ENCODE measurements around the gene ANKRD39.

Gene ANKRD39

DNA sequence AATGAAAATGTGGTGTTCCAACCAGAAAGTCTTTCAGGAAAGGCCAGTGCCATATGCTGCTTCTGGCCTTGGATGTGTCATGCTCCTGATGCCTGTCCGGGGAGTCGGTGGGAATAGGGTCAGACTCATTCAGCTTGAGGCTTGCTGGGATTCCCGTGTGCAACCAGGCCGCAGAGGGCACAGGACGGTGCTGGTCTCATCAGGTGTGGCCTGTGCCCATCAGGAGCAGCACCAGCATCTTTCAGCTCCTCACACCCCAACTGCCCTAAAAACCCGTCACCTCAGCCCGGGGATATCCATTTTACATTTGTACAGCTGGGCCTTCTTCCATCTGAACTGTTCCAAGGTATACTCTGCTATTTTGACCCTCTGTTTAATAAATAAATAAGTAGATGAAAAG is 55.1 kb downstream of the ANKRD39 start:
- Histone ChIP-seq H3K9ac (ENCODE audit: low read depth, low read length) (no peak overlapping the region), H3K4me1 (ENCODE audit: control insufficient read depth, insufficient read depth, low read length) (0 out of 2 replicates have a peak, but pooled peaks cover 2% of the 10 kb centered on the region), H3K27me3 (ENCODE audit: control insufficient read depth, insufficient read depth, low read length) (no peaks in the 10 kb centered on the region), H3K9me3 (ENCODE audit: control insufficient read depth, insufficient read depth, low read length) (no peaks in the 10 kb centered on the region), H3K36me3 (ENCODE audit: control insufficient read depth, insufficient read depth, low read length) (peaks cover 15% of the 10 kb centered on the region), H3K4me3 (ENCODE audit: low read depth, low read length) (no peak overlapping the region), H3K27ac (ENCODE audit: low read depth, low read length) (no peak overlapping the region)

DNA sequence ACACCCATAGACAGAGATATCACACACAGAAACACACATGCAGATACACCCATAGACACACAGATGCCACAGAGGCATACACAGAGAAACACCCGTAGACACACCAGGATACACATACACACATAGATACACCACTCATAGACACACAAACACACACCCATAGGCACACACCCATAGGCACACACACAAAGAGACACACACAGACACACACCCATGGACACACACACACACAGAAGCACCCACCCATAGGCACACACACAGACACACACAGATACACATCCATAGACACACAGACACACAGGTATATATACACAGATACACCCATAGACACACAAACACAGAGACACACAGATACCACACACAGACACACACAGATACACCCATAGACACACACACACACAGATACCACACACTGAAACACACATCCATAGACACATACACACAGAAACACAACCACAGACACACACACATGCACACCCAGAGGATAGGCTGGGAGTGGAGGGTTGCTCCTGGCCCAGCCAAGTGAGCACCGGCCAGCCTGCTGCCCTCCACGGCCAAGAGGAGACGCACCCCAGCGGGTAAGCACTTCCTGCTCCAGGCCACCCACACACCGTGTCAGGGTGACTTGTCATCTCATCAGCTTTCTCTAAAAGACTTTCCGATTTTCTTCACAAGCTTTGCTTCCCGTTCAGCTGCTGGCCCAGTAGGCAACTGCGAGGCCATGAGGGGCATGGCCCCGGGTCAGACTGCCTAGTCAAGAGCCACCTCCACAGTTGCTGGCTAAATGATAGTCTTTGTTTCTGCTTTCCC is 55.8 kb downstream of the ANKRD39 start:
- H3K4me3 ChIP-seq (ENCODE audit: low read depth, low read length), result no peak overlapping the region
- no peaks in the 10 kb centered on the region for H3K27me3 ChIP-seq (ENCODE audit: control insufficient read depth, insufficient read depth, low read length)
- H3K36me3 ChIP-seq (ENCODE audit: control insufficient read depth, insufficient read depth, low read length), result peaks cover 20% of the 10 kb centered on the region
- H3K9me3 ChIP-seq (ENCODE audit: control insufficient read depth, insufficient read depth, low read length), result no peaks in the 10 kb centered on the region
- H3K27ac ChIP-seq (ENCODE audit: low read depth, low read length), result no peak overlapping the region
- H3K4me1 ChIP-seq (ENCODE audit: control insufficient read depth, insufficient read depth, low read length), result 0 out of 2 replicates have a peak, but pooled peaks cover 2% of the 10 kb centered on the region
- no peak overlapping the region for H3K9ac ChIP-seq (ENCODE audit: low read depth, low read length)

GRCh38 chr2:96801005-96801785 is 56.6 kb downstream of the ANKRD39 start:
- H3K27ac ChIP-seq (ENCODE audit: low read depth, low read length), result no peak overlapping the region
- no peak overlapping the region for H3K4me3 ChIP-seq (ENCODE audit: low read depth, low read length)
- no peak overlapping the region for H3K9ac ChIP-seq (ENCODE audit: low read depth, low read length)
- H3K36me3 ChIP-seq (ENCODE audit: control insufficient read depth, insufficient read depth, low read length), result peaks cover 20% of the 10 kb centered on the region
- H3K27me3 ChIP-seq (ENCODE audit: control insufficient read depth, insufficient read depth, low read length), result no peaks in the 10 kb centered on the region
- no peaks in the 10 kb centered on the region for H3K9me3 ChIP-seq (ENCODE audit: control insufficient read depth, insufficient read depth, low read length)
- H3K4me1 ChIP-seq (ENCODE audit: control insufficient read depth, insufficient read depth, low read length), result 0 out of 2 replicates have a peak, but pooled peaks cover 2% of the 10 kb centered on the region

DNA sequence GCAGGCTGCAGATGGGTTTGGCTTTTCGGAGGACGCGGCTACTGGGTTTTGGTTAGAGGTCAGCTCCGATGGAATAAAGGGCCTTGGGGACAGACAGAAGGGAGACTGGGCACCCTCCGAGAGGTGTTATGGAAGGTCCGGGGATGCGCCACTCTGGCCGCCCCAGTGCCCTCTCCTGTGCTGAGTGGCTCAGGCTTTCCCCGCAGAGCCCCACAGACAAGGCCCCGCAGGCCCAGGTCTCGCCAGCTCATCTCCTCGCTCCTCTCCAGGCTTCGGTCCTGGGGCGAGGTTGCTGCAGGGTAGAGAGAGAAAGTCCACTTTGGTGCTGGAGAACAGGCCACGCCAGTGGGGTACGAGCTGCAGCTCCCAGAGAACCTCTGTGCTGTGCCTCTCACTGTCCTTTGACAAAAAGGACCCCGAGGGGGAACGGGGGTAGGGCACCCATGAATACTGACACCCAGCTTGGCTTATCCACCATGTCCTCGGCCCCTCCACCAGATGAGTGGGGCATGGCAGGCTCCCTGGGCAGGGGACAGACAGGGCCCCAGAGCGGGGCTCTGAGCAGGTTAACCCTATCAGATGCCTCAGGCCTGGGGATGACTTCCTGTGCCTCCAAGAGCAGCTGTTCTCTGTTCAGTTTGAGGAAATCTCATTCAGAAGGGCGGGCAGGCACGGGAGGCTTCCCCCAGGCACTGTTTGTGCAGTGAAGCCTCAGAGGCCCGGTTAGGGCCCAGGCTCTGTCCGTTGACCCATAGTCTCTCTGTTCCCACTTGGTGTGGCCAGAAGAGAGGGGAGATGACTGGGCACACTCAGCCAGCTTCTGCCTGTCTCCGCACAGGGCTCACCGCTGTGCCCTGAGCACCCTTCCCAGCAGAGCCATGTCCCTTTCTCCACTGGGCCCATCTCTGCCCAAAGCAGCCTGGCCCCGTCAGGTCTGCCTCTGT is 57.5 kb downstream of the ANKRD39 start:
- Histone ChIP-seq H3K9me3 (ENCODE audit: control insufficient read depth, insufficient read depth, low read length) (no peaks in the 10 kb centered on the region), H3K27me3 (ENCODE audit: control insufficient read depth, insufficient read depth, low read length) (no peaks in the 10 kb centered on the region), H3K9ac (ENCODE audit: low read depth, low read length) (no peak overlapping the region), H3K4me1 (ENCODE audit: control insufficient read depth, insufficient read depth, low read length) (0 out of 2 replicates have a peak, but pooled peaks cover 2% of the 10 kb centered on the region), H3K27ac (ENCODE audit: low read depth, low read length) (no peak overlapping the region), H3K4me3 (ENCODE audit: low read depth, low read length) (no peak overlapping the region), H3K36me3 (ENCODE audit: control insufficient read depth, insufficient read depth, low read length) (peaks cover 20% of the 10 kb centered on the region)

GRCh38 chr2:96799623-96799935 is 58.2 kb downstream of the ANKRD39 start:
- 0 out of 2 replicates have a peak, but pooled peaks cover 2% of the 10 kb centered on the region for H3K4me1 ChIP-seq (ENCODE audit: control insufficient read depth, insufficient read depth, low read length)
- H3K4me3 ChIP-seq (ENCODE audit: low read depth, low read length), result no peak overlapping the region
- H3K9me3 ChIP-seq (ENCODE audit: control insufficient read depth, insufficient read depth, low read length), result no peaks in the 10 kb centered on the region
- H3K27me3 ChIP-seq (ENCODE audit: control insufficient read depth, insufficient read depth, low read length), result no peaks in the 10 kb centered on the region
- peaks cover 20% of the 10 kb centered on the region for H3K36me3 ChIP-seq (ENCODE audit: control insufficient read depth, insufficient read depth, low read length)
- no peak overlapping the region for H3K9ac ChIP-seq (ENCODE audit: low read depth, low read length)
- H3K27ac ChIP-seq (ENCODE audit: low read depth, low read length), result no peak overlapping the region

DNA sequence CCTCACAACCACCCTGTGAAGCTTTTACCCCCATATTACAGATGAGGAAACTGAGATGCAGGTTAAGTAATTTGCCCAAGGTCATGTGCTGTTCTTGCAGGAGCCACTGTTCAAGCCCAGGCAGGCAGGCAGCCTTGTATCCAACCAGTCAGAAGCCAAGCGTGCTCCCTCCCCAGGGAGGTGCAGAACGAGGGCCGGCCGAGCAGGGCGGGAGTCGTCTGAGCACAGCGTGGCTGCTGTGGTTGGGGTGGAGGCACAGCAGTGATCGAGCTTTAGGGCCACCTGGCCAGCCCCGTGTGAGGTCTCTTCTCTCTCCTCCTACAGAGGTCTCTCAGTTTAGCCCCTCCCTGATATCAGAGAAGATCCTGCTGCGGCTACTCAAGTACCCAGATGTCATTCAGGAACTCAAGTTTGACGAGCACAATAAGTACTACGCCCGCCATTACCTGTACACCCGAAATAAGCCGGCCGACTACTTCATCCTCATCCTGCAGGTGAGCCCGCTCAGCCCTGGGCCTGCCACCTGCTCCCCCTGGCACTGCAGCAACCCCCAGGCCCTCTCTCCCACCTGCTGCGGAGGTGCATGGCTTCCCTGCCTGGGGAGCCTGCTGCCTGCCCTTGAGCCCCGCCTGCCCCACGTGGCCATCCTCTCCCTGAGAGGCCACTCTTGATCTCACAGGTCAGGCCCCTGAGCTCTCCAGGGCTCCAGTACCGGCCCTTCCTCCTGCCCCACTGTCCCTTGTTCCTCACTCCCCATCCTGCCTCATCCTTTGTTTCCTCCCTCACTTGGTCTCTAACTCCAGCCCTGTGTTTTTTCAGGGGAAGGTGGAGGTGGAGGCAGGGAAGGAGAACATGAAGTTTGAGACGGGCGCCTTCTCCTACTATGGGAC is 58.8 kb downstream of the ANKRD39 start:
- Histone ChIP-seq H3K9me3 (ENCODE audit: control insufficient read depth, insufficient read depth, low read length) (no peaks in the 10 kb centered on the region), H3K9ac (ENCODE audit: low read depth, low read length) (no peak overlapping the region), H3K27ac (ENCODE audit: low read depth, low read length) (no peak overlapping the region), H3K4me1 (ENCODE audit: control insufficient read depth, insufficient read depth, low read length) (0 out of 2 replicates have a peak, but pooled peaks cover 2% of the 10 kb centered on the region), H3K27me3 (ENCODE audit: control insufficient read depth, insufficient read depth, low read length) (no peaks in the 10 kb centered on the region), H3K36me3 (ENCODE audit: control insufficient read depth, insufficient read depth, low read length) (peaks cover 20% of the 10 kb centered on the region), H3K4me3 (ENCODE audit: low read depth, low read length) (no peak overlapping the region)
